KOPT-K1 (cell line): ENCODE data around the gene ZCCHC9.
"Not testable (repeated sequence)": the region's sequence is repeated elsewhere in the genome, so short reads cannot be mapped to it uniquely, and the experiment has no call there.

ENCODE experiments used
- H3K27ac ChIP-seq: fragments of 200-600 bp; sonication (generic); 2 replicates; pipeline ENCODE4 v1.5.1; 2016; ENCODE audit warnings: antibody characterized with exemption, mild to moderate bottlenecking, low read depth, low read length; ENCODE audit not compliant: poor library complexity, severe bottlenecking
- H3K36me3 ChIP-seq: fragments of 200-600 bp; sonication (generic); 2 replicates; pipeline ENCODE4 v1.5.1; 2017; ENCODE audit warnings: antibody characterized with exemption, mild to moderate bottlenecking, low read length, moderate library complexity; ENCODE audit not compliant: insufficient read depth
- H3K9me3 ChIP-seq: fragments of 200-600 bp; sonication (generic); 2 replicates; pipeline ENCODE4 v1.5.1; 2017; ENCODE audit warnings: antibody characterized with exemption, low read length, mild to moderate bottlenecking; ENCODE audit not compliant: insufficient read depth, poor library complexity, severe bottlenecking

The ZCCHC9 gene

DNA sequence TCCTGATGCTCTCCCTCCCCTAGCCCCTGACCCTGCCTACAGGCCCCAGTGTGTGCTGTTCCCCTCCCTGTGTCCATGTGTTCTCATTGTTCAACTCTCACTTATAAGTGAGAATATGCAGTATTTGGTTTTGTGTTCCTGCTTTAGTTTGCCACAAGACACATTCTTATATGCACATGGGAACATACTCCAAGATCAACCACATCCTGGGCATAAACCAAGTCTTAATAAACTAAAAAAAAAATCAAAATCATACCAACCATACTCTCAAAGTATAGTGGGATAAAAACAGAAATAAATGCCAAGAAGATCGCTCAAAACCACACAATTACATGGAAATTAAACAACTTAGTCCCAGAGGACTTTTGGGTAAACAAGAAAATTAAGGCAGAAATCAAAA, 11.2 kb upstream of the ZCCHC9 start:
- Histone ChIP-seq H3K36me3 (0 out of 2 replicates have a peak, but pooled peaks cover 12% of the 10 kb centered on the region), H3K9me3 (peaks cover 44% of the 10 kb centered on the region), H3K27ac (no peak overlapping the region)

DNA sequence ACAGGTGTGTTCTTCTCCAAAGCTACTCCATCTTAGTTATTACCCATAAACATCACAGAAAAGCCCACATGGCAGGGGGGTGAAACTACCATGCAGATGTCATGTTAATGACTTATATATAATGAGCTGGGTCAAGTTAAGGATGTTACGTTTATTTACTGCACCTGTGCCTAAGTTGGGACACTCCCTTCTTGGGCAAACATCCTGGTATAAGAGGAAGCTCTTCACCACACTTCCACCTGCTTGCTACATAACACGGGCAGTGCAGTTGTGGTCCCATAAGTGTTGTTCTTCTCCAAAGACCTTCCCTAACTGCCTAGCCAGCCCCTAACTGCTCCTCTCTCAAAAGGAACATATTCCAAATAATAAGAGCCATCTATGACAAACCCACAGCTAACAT, 9.3 kb upstream of the ZCCHC9 start:
- Histone ChIP-seq H3K27ac (no peak overlapping the region), H3K9me3 (peaks cover 44% of the 10 kb centered on the region), H3K36me3 (0 out of 2 replicates have a peak, but pooled peaks cover 12% of the 10 kb centered on the region)

DNA sequence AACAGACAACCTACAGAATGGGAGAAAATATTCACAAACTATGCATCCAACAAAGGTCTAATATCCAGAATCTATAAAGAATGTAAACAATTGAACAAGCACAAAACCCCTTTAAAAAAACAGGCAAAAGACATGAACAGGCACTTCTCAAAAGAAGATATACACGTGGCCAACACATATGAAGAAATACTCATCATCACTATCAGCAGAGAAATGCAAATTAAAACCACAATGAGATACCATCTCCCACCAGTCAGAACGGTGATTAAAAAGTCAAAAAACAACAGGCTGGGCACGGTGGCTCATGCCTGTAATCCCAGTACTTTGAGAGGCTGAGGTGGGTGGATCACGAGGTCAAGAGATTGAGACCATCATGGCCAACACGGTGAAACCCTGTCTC, 7.4 kb upstream of the ZCCHC9 start:
- H3K27ac ChIP-seq = not testable (repeated sequence)
- Histone ChIP-seq H3K36me3 (0 out of 2 replicates have a peak, but pooled peaks cover 12% of the 10 kb centered on the region), H3K9me3 (peaks cover 44% of the 10 kb centered on the region)

DNA sequence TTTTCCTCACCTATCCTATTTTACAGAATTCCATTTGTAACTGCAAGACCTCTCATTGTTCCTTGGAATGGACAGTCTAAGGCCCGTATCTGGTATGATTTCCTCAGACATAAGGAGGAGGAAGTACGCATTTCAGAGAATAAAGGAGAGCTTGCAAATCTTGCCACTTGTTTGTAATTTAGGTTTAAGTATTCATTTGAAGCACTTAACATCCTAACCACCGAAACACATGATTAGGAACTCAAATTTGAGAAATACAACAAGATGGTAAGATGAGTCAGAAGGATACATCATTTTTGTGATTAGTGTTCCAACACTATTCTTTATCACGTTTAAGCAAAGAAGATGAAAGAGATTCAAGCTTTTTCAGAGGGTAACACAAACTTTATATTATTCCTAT, 3.9 kb upstream of the ZCCHC9 start:
- H3K36me3 ChIP-seq = 0 out of 2 replicates have a peak, but pooled peaks cover 5% of the 10 kb centered on the region
- H3K27ac ChIP-seq = no peak overlapping the region
- H3K9me3 ChIP-seq = peaks cover 25% of the 10 kb centered on the region

- no peaks in the 10 kb centered on the region for H3K9me3 ChIP-seq
- H3K27ac ChIP-seq = peak overlapping the region; percentile 85
- peaks cover 15% of the 10 kb centered on the region for H3K36me3 ChIP-seq
Observed at GRCh38 chr5:81300921-81301270, 491 bp upstream of the ZCCHC9 start.

DNA sequence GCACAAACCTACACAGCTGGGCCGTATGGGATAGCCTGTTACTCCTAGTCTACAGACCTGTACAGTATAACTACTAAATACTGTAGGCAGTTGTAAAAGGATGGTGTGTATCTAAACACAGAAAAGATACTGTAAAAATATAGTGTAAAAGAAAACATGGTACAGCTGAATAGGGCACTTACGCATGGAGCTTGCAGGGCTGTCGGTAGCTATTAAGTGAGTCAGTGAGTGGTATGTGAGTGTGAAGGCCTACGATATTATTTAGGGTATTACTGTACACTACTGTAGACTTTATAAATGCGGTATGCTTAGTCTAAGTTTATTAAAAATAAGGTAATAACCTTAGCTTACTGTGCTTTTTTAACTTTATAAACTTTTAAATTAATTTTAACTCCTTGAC, 1.2 kb downstream of the ZCCHC9 start:
- H3K9me3 ChIP-seq = no peaks in the 10 kb centered on the region
- peak overlapping the region; percentile 85 for H3K27ac ChIP-seq
- peaks cover 15% of the 10 kb centered on the region for H3K36me3 ChIP-seq

GRCh38 chr5:81303563-81303962, 2.2 kb downstream of the ZCCHC9 start:
- Histone ChIP-seq H3K36me3 (peaks cover 15% of the 10 kb centered on the region), H3K27ac (no peak overlapping the region)

GRCh38 chr5:81305785-81306184, 4.4 kb downstream of the ZCCHC9 start:
- H3K27ac ChIP-seq = no peak overlapping the region
- peaks cover 36% of the 10 kb centered on the region for H3K36me3 ChIP-seq

More at GRCh38 chr5:81303563-81303962, 2.2 kb downstream of the ZCCHC9 start:
- no peaks in the 10 kb centered on the region for H3K9me3 ChIP-seq

GRCh38 chr5:81308836-81309235, 7.4 kb downstream of the ZCCHC9 start:
- Histone ChIP-seq H3K27ac (no peak overlapping the region), H3K36me3 (peaks cover 66% of the 10 kb centered on the region), H3K9me3 (no peaks in the 10 kb centered on the region)

More at GRCh38 chr5:81305785-81306184, 4.4 kb downstream of the ZCCHC9 start:
- no peaks in the 10 kb centered on the region for H3K9me3 ChIP-seq

DNA sequence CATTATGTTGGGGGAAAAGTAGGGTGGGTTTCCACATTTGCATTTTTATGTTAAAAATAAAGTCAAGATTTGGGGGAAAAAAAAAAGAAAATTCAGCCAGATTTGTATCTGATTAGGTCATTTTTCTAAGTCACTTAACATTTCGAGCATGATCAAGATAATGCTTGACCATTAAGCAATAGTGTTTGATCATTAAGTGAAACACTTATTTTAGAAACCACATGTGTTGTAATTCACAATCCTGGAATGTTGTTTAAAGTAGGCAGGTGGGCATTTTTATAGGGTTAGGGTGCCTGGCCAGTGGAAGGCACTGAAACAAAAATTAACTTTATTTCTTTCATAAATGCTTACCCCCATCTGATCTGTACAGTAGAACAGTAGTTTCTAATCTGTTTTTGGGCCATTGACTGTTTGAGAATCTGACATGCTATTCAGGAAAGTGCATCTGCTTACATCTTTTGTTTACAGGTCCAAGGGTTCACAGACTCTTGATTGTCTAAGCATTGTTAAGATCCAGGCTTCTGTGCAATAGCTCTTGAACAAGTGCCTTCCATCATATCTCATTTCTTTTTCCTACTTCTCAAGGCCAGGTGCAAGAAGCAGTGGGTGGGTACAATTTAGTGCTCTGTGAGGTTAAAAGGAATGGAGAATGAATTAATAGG, 9.1 kb downstream of the ZCCHC9 start:
- Histone ChIP-seq H3K36me3 (peaks cover 65% of the 10 kb centered on the region), H3K27ac (no peak overlapping the region), H3K9me3 (no peaks in the 10 kb centered on the region)

- Histone ChIP-seq H3K36me3 (peaks cover 61% of the 10 kb centered on the region), H3K27ac (no peak overlapping the region), H3K9me3 (no peaks in the 10 kb centered on the region)
Observed at GRCh38 chr5:81313278-81313677, 11.9 kb downstream of the ZCCHC9 start.

- Histone ChIP-seq H3K9me3 (no peaks in the 10 kb centered on the region), H3K36me3 (peaks cover 61% of the 10 kb centered on the region)
Observed at GRCh38 chr5:81313686-81314085, 12.3 kb downstream of the ZCCHC9 start.

GRCh38 chr5:81314581-81314980, 13.2 kb downstream of the ZCCHC9 start:
- H3K9me3 ChIP-seq = no peaks in the 10 kb centered on the region
- peaks cover 52% of the 10 kb centered on the region for H3K36me3 ChIP-seq
- H3K27ac ChIP-seq = no peak overlapping the region

More at GRCh38 chr5:81313686-81314085, 12.3 kb downstream of the ZCCHC9 start:
- no peak overlapping the region for H3K27ac ChIP-seq

- no peak overlapping the region for H3K27ac ChIP-seq
- H3K36me3 ChIP-seq = peaks cover 44% of the 10 kb centered on the region
- no peaks in the 10 kb centered on the region for H3K9me3 ChIP-seq
Observed at GRCh38 chr5:81315336-81315735, 13.9 kb downstream of the ZCCHC9 start.

GRCh38 chr5:81315830-81316229, 14.4 kb downstream of the ZCCHC9 start:
- Histone ChIP-seq H3K9me3 (no peaks in the 10 kb centered on the region), H3K36me3 (peaks cover 39% of the 10 kb centered on the region), H3K27ac (no peak overlapping the region)

DNA sequence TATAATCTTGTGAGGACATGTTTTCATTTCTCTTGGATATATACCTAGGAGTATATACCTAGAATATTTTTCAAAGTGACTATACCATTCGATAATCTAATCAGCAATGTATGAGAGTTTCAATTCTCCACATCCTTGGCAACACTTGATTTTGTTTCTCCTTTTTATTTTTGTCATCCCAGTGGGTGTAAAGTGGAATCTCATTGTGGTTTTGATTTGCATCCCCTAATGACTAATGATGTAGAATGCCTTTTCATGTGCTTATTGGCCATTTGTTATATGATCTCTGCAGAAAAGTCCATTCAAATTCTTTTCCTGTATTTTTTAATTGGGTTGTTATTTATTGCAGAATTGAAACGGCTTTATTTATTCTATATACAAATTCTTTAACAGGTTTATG, 15.2 kb downstream of the ZCCHC9 start:
- Histone ChIP-seq H3K27ac (no peak overlapping the region), H3K9me3 (no peaks in the 10 kb centered on the region), H3K36me3 (peaks cover 32% of the 10 kb centered on the region)
